ENCODE measurements around the gene SYT1.

The SYT1 gene

GRCh38 chr12:78898416-78898815, 33.8 kb downstream of the SYT1 start:
- peak; percentile 28 for DNase-seq

- DNase-seq = no peak
Measured at GRCh38 chr12:78914859-78915331, 50.3 kb downstream of the SYT1 start.

- no peak for DNase-seq
Measured at GRCh38 chr12:78916845-78917480, 52.4 kb downstream of the SYT1 start.

- DNase-seq = no peak
Measured at GRCh38 chr12:78917513-78917912, 52.9 kb downstream of the SYT1 start.

- DNase-seq = peak; percentile 30
Measured at GRCh38 chr12:78918268-78918667, 53.7 kb downstream of the SYT1 start.

- no peak for DNase-seq
Measured at GRCh38 chr12:78928200-78929074, 63.9 kb downstream of the SYT1 start.

GRCh38 chr12:78929075-78929418, 64.5 kb downstream of the SYT1 start:
- no peak for DNase-seq

- DNase-seq = peak; percentile 39
Measured at GRCh38 chr12:78931466-78931990, 67.0 kb downstream of the SYT1 start.

- DNase-seq = no peak
Measured at GRCh38 chr12:78933014-78933413, 68.4 kb downstream of the SYT1 start.

GRCh38 chr12:78938341-78939084, 73.9 kb downstream of the SYT1 start:
- peak; percentile 28 for DNase-seq

GRCh38 chr12:78949532-78949931, 85.0 kb downstream of the SYT1 start:
- DNase-seq = no peak

- peak; percentile 60 for DNase-seq
Measured at GRCh38 chr12:78951803-78952551, 87.4 kb downstream of the SYT1 start.

- no peak for DNase-seq
Measured at GRCh38 chr12:78952552-78952929, 88.0 kb downstream of the SYT1 start.

GRCh38 chr12:78958941-78959340, 94.4 kb downstream of the SYT1 start:
- DNase-seq = no peak

GRCh38 chr12:78959556-78959955, 95.0 kb downstream of the SYT1 start:
- no peak for DNase-seq

- no peak for DNase-seq
Measured at GRCh38 chr12:78961171-78961570, 96.6 kb downstream of the SYT1 start.

- DNase-seq = no peak
Measured at GRCh38 chr12:78963439-78964227, 99.1 kb downstream of the SYT1 start.

- no peak for DNase-seq
Measured at GRCh38 chr12:78964521-78964920, 99.9 kb downstream of the SYT1 start.

GRCh38 chr12:78966062-78966461, 101.5 kb downstream of the SYT1 start:
- no peak for DNase-seq

- DNase-seq = no peak
Measured at GRCh38 chr12:78966926-78967325, 102.4 kb downstream of the SYT1 start.

GRCh38 chr12:78968226-78968625, 103.7 kb downstream of the SYT1 start:
- no peak for DNase-seq

- no peak for DNase-seq
Measured at GRCh38 chr12:78970041-78970440, 105.5 kb downstream of the SYT1 start.
